Adrenal gland (tissue), 12 donors: ENCODE data around the gene IRAK1BP1. TPM values are rescaled to one million over a fixed set of nuclear protein-coding genes. Genes with fewer than 3 reads are reported as not detected.
A peak's percentile ranks its signal among the peaks of the same experiment; 100 is the strongest.

ENCODE experiments used
- DNase-seq, 7 donors: peaks; one replicate each; pipeline ENCODE4 v3.0.0-alpha.2; 2019 to 2020
- H3K27ac ChIP-seq, 5 donors: fragments of 200-600 bp; sonication (generic) in 4 of 5; 1 replicate in 3 of 5; 2 replicates in 2 of 5; pipeline versions ENCODE4 v1.5.1 to v1.8.0; 2016 to 2020; ENCODE audit warnings: mild to moderate bottlenecking in 1 of 5
- H3K27me3 ChIP-seq: fragments of 200-600 bp; 2 replicates; pipeline ENCODE4 v1.8.0; 2021
- H3K36me3 ChIP-seq, 2 donors: fragments of 200-600 bp; replicated peaks in 1 of 2; 1 replicate in 1 of 2; 2 replicates in 1 of 2; pipeline versions ENCODE4 v1.5.1 to v1.8.0; 2018 to 2022
- H3K4me1 ChIP-seq, 2 donors: fragments of 200-600 bp; replicated peaks in 1 of 2; 1 replicate in 1 of 2; 2 replicates in 1 of 2; pipeline versions ENCODE4 v1.5.1 to v1.8.0; 2018 to 2021
- H3K4me3 ChIP-seq, 4 donors: fragments of 200-600 bp; sonication (generic) in 3 of 4; one replicate each; pipeline ENCODE4 v1.5.1; 2016 to 2018
- H3K9me3 ChIP-seq, 3 donors: fragments of 200-600 bp; sonication (generic) in 1 of 3; replicated peaks in 1 of 3; 1 replicate in 2 of 3; 2 replicates in 1 of 3; pipeline versions ENCODE4 v1.5.1 to v1.8.0; 2016 to 2021
- CTCF ChIP-seq, 6 experiments: fragments of 450-650 bp in 4 of 6; fragments of 200-600 bp in 2 of 6; sonication (generic) in 1 of 6; IDR thresholded peaks; 1 replicate in 5 of 6; 2 replicates in 1 of 6; pipeline versions ENCODE4 v1.5.1 to v1.8.0; 2016 to 2021; ENCODE audit warnings: antibody characterized with exemption in 6 of 6, mild to moderate bottlenecking in 2 of 6, moderate library complexity in 1 of 6
- POLR2A ChIP-seq, 2 donors: fragments of 450-650 bp; IDR thresholded peaks; one replicate each; pipeline ENCODE4 v1.6.1; 2017; ENCODE audit warnings: antibody characterized with exemption in 2 of 2, mild to moderate bottlenecking in 2 of 2, moderate library complexity in 1 of 2
- WGBS, 4 donors: extraction: QIAGEN DNeasy Blood & Tissue Kit in 2 of 4; methylation state at CpG; one replicate each; pipeline versions ENCODE4 v1.1.5 to v1.1.7; 2013 to 2017; 5-methylcytosine and 5-hydroxymethylcytosine counted together
- intact Hi-C, 2 donors: fragments of 100-400 bp; cut with DNase I; formaldehyde crosslinking; loops; one replicate each; pipeline versions ENCODE4 v1.14.1 to v1.15.0; 2022 to 2023
- polyA plus RNA-seq, 3 donors: library from polyadenylated mRNA; stranded (reverse); fragments of 200-250 nt in 2 of 3; fragments of 350-450 nt in 1 of 3; fragmentation: Illumina TruSeq in 1 of 3; extraction: RNeasy Lipid Tissue Mini Kit (QIAGEN cat#74804) in 1 of 3; gene quantifications; one replicate each; pipeline ENCODE4 v1.2.3, GENCODE V29; 2013 to 2014
- total RNA-seq, 9 donors: library from RNA; depleted of rRNA in 4 of 9; stranded (reverse); fragments of >200 nt in 4 of 9; fragments of 120-200 nt in 1 of 9; fragmentation: NEBNext Ultra II Directional in 1 of 9; extraction: Animal tissue kit (Norgen Biotek cat#: 25700) in 1 of 9; gene quantifications; one replicate each; pipeline versions ENCODE4 v1.1.0 to v1.2.4, GENCODE V29; 2013 to 2023
- donor health status: healthy with polysubstance abuse.
- donor health status: Bipolar disorder and iron deficiency.
- donor health status: DM: yes; HTN: yes; CAD: no.
- donor health status: DM: no; HTN: no; CAD: no.
- donor health status: DM: no; HTN: no; CAD: no.
- donor health status: DM: yes; HTN: yes; CAD: no.

IRAK1BP1 gene
- total and polyA plus RNA-seq, 12 donors, result 2.0 to 8.5 (median 4.4) TPM

GRCh38 chr6:78830805-78831204 lies 36.5 kb upstream of the IRAK1BP1 start:
- H3K27me3 ChIP-seq, result no peaks in the 10 kb centered on the region
- no peaks in the 10 kb centered on the region for H3K36me3 ChIP-seq
- intact Hi-C loops, result no loop called here
- peaks cover 0 to 17% of the 10 kb centered on the region in 2 donors for H3K4me1 ChIP-seq
- no peak overlapping the region for H3K27ac ChIP-seq
- 73 to 89% (median 82%) methylated on average over 2 of the region's 2 CpGs for WGBS, 4 donors
- no peak overlapping the region for H3K4me3 ChIP-seq
- TF ChIP-seq POLR2A (IDR thresholded peaks at IDR 0.05) (no peak), CTCF (IDR thresholded peaks at IDR 0.05) (no peak)
- DNase-seq, result no peak
- no peaks in the 10 kb centered on the region for H3K9me3 ChIP-seq

GRCh38 chr6:78831492-78831891 lies 35.9 kb upstream of the IRAK1BP1 start:
- H3K36me3 ChIP-seq, result no peaks in the 10 kb centered on the region
- H3K27ac ChIP-seq, result peak overlapping the region in 2 of 5 donors; percentile 26 to 29
- H3K9me3 ChIP-seq, result no peaks in the 10 kb centered on the region
- DNase-seq, result peak in 6 of 7 donors; percentile 41 to 71 (median 49)
- no peaks in the 10 kb centered on the region for H3K27me3 ChIP-seq
- 28 to 54% (median 42%) methylated on average over 2 of the region's 2 CpGs for WGBS, 4 donors
- TF ChIP-seq POLR2A (IDR thresholded peaks at IDR 0.05) (no peak), CTCF (IDR thresholded peaks at IDR 0.05) (no peak)
- intact Hi-C loops, result no loop called here
- peaks cover 0 to 17% of the 10 kb centered on the region in 2 donors for H3K4me1 ChIP-seq
- no peak overlapping the region for H3K4me3 ChIP-seq

GRCh38 chr6:78832091-78832808 lies 35.1 kb upstream of the IRAK1BP1 start:
- peak overlapping the region in 3 of 5 donors; percentile 6 to 29 (median 26) for H3K27ac ChIP-seq
- H3K27me3 ChIP-seq, result no peaks in the 10 kb centered on the region
- H3K4me3 ChIP-seq, result no peak overlapping the region
- no peak for DNase-seq
- no peaks in the 10 kb centered on the region for H3K36me3 ChIP-seq
- H3K9me3 ChIP-seq, result no peaks in the 10 kb centered on the region
- H3K4me1 ChIP-seq, result peaks cover 0 to 17% of the 10 kb centered on the region in 2 donors
- TF ChIP-seq CTCF (IDR thresholded peaks at IDR 0.05), result no peak
- intact Hi-C loops, result no loop called here

GRCh38 chr6:78835817-78836216 lies 31.5 kb upstream of the IRAK1BP1 start:
- DNase-seq, result no peak
- TF ChIP-seq POLR2A (IDR thresholded peaks at IDR 0.05) (no peak), CTCF (IDR thresholded peaks at IDR 0.05) (peak in 1 of 6 experiments; percentile 33)
- intact Hi-C loops, result no loop called here
- no peak overlapping the region for H3K4me3 ChIP-seq
- no peak overlapping the region for H3K27ac ChIP-seq
- no peaks in the 10 kb centered on the region for H3K9me3 ChIP-seq
- no peaks in the 10 kb centered on the region for H3K36me3 ChIP-seq
- peaks cover 0 to 17% of the 10 kb centered on the region in 2 donors for H3K4me1 ChIP-seq
- H3K27me3 ChIP-seq, result no peaks in the 10 kb centered on the region
